CD14-positive monocyte (primary cell): ENCODE data around the gene CACNB2. TPM values are rescaled to one million over a fixed set of nuclear protein-coding genes. Genes with fewer than 3 reads are reported as not detected.

Source experiments
- DNase-seq, 3 donors: peaks; one replicate each; pipeline ENCODE4 v3.0.0-alpha.2; 2011 to 2022
- H2AFZ ChIP-seq: 2 replicates; pipeline ENCODE4 v1.6.0; 2012; ENCODE audit warnings: mild to moderate bottlenecking, low read depth, low read length, inconsistent platforms; ENCODE audit not compliant: insufficient read depth, poor library complexity, severe bottlenecking
- H3K27ac ChIP-seq, 2 donors: 1 replicate in 1 of 2; 2 replicates in 1 of 2; pipeline ENCODE4 v1.5.1; 2012 to 2013; ENCODE audit warnings: low read length in 2 of 2, control low read depth in 1 of 2, inconsistent platforms in 1 of 2, low read depth in 1 of 2, mild to moderate bottlenecking in 1 of 2
- H3K27me3 ChIP-seq, 2 donors: one replicate each; pipeline versions ENCODE4 v1.6.0 to v1.6.1; 2011 to 2013; ENCODE audit warnings: low read length in 2 of 2; ENCODE audit not compliant: control insufficient read depth in 2 of 2, insufficient read depth in 2 of 2
- H3K36me3 ChIP-seq, 2 donors: replicated peaks in 1 of 2; 1 replicate in 1 of 2; 2 replicates in 1 of 2; pipeline versions ENCODE4 v1.5.1 to v1.6.1; 2012 to 2013; ENCODE audit warnings: low read length in 2 of 2, control low read depth in 1 of 2, inconsistent platforms in 1 of 2, mild to moderate bottlenecking in 1 of 2; ENCODE audit not compliant: insufficient read depth in 2 of 2, control insufficient read depth in 1 of 2
- H3K4me1 ChIP-seq, 2 donors: 1 replicate in 1 of 2; 2 replicates in 1 of 2; pipeline versions ENCODE4 v1.5.1 to v1.6.1; 2012 to 2013; ENCODE audit warnings: low read length in 2 of 2, control low read depth in 1 of 2, inconsistent platforms in 1 of 2, mild to moderate bottlenecking in 1 of 2, moderate library complexity in 1 of 2; ENCODE audit not compliant: insufficient read depth in 2 of 2, control insufficient read depth in 1 of 2
- H3K4me2 ChIP-seq: replicated peaks from 2 replicates; pipeline ENCODE3; 2012; ENCODE audit warnings: low read length, moderate library complexity, mild to moderate bottlenecking; ENCODE audit not compliant: poor library complexity, severe bottlenecking; ENCODE audit errors: extremely low read depth
- H3K4me3 ChIP-seq, 3 experiments: fragments of 200-600 bp in 1 of 3; sonication (generic) in 1 of 3; replicated peaks in 1 of 3; 1 replicate in 2 of 3; 2 replicates in 1 of 3; pipeline ENCODE4 v1.5.1; 2011 to 2013; ENCODE audit warnings: low read length in 3 of 3, mild to moderate bottlenecking in 3 of 3, control low read depth in 2 of 3, low read depth in 2 of 3, inconsistent platforms in 1 of 3, moderate library complexity in 1 of 3
- H3K79me2 ChIP-seq: 2 replicates; pipeline ENCODE4 v1.6.0; 2012; ENCODE audit warnings: mild to moderate bottlenecking, control low read depth, inconsistent platforms, low read length, moderate library complexity; ENCODE audit not compliant: insufficient read depth
- H3K9ac ChIP-seq: 2 replicates; pipeline ENCODE4 v1.6.0; 2017; ENCODE audit warnings: low read length, mild to moderate bottlenecking; ENCODE audit not compliant: insufficient read depth, poor library complexity, severe bottlenecking
- H3K9me3 ChIP-seq, 2 donors: replicated peaks in 1 of 2; 1 replicate in 1 of 2; 2 replicates in 1 of 2; pipeline versions ENCODE4 v1.5.1 to v1.6.1; 2012 to 2013; ENCODE audit warnings: low read length in 2 of 2, control low read depth in 1 of 2; ENCODE audit not compliant: control insufficient read depth in 1 of 2, insufficient read depth in 1 of 2
- H4K20me1 ChIP-seq: 2 replicates; pipeline ENCODE4 v1.6.0; 2012; ENCODE audit warnings: mild to moderate bottlenecking, low read length, control low read depth, moderate library complexity; ENCODE audit not compliant: insufficient read depth
- H3K27ac Mint-ChIP-seq, 7 donors: one replicate each; pipeline ENCODE4 v1.8.0; 2020; ENCODE audit warnings: mild to moderate bottlenecking in 7 of 7, mixed read lengths in 7 of 7, moderate library complexity in 6 of 7, inconsistent platforms in 2 of 7
- H3K27me3 Mint-ChIP-seq, 3 donors: one replicate each; pipeline ENCODE4 v1.8.0; 2021 to 2022; ENCODE audit warnings: low read depth in 3 of 3, mild to moderate bottlenecking in 3 of 3, mixed read lengths in 3 of 3, moderate library complexity in 3 of 3, inconsistent platforms in 1 of 3
- H3K36me3 Mint-ChIP-seq, 2 donors: one replicate each; pipeline ENCODE4 v1.8.0; 2020; ENCODE audit warnings: mixed read lengths in 2 of 2, inconsistent platforms in 1 of 2, mild to moderate bottlenecking in 1 of 2
- H3K4me1 Mint-ChIP-seq: one replicate; pipeline ENCODE4 v1.8.0; 2020; ENCODE audit warnings: mild to moderate bottlenecking, mixed read lengths
- H3K4me3 Mint-ChIP-seq, 2 donors: one replicate each; pipeline ENCODE4 v1.8.0; 2020; ENCODE audit warnings: mild to moderate bottlenecking in 2 of 2, mixed read lengths in 2 of 2, moderate library complexity in 1 of 2
- H3K9me3 Mint-ChIP-seq, 7 donors: one replicate each; pipeline ENCODE4 v1.8.0; 2020 to 2022; ENCODE audit warnings: mixed read lengths in 7 of 7, mild to moderate bottlenecking in 6 of 7, moderate library complexity in 6 of 7, inconsistent platforms in 2 of 7
- WGBS: methylation state at CpG from one replicate; pipeline ENCODE4 v1.1.5; 2013; ENCODE audit warnings: missing lambda C conversion rate; ENCODE audit not compliant: insufficient coverage; 5-methylcytosine and 5-hydroxymethylcytosine counted together
- intact Hi-C, 2 donors: fragments of 100-400 bp; cut with micrococcal nuclease; formaldehyde crosslinking; loops; one replicate each; pipeline versions ENCODE4 v1.15.0 to v1.15.1; 2023
- polyA plus RNA-seq, 3 donors: library from polyadenylated mRNA; depleted of rRNA in 1 of 3; unstranded in 2 of 3; stranded (reverse) in 1 of 3; fragments of 300-500 nt in 2 of 3; fragments of >200 nt in 1 of 3; fragmentation: Illumina TruSeq in 2 of 3; gene quantifications; 1 replicate in 2 of 3; 2 replicates in 1 of 3; pipeline ENCODE4 v1.2.3, GENCODE V29; 2012 to 2021
- TF ChIP-seq, protein P1 (sequence below): fragments of 200-600 bp; IDR thresholded peaks from one replicate; pipeline ENCODE4 v1.8.0; 2022; ENCODE audit warnings: antibody characterized with exemption, mild to moderate bottlenecking

The CACNB2 gene
- polyA plus RNA-seq, 3 donors: 0.05 TPM; not detected in 2

DNA sequence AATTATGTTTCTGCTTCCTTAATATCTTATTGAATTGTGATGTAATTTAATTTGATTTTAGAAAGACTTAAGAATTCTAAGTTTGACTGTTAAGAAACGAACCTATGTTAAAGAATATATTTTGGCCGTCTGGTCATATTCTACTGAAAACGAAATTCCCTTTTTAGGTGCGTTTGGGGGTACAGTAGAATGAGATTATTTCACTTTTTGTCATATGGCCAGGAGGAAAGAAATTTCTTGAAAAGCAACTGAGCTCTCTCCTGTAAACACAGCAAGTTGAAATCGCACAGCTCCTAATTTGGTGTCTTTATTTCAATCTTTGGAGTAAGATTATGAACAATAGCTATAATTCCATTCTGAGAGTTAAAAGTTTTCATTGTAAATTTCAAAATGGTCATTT is 227.6 kb downstream of the CACNB2 start:
- H3K36me3 ChIP-seq: no peaks in the 10 kb centered on the region
- Mint-ChIP-seq H3K36me3 (no peaks in the 10 kb centered on the region), H3K9me3 (peaks cover 0 to 4% (median 2%) of the 10 kb centered on the region in 7 donors), H3K27me3 (peaks cover 0 to 2% (median 0%) of the 10 kb centered on the region in 3 donors), H3K4me1 (no peaks in the 10 kb centered on the region), H3K27ac (no peak overlapping the region), H3K4me3 (no peak overlapping the region)
- no peak for DNase-seq
- no peak overlapping the region for H3K4me3 ChIP-seq
- H4K20me1 ChIP-seq: no peaks in the 10 kb centered on the region
- H3K27ac ChIP-seq: no peak overlapping the region
- intact Hi-C loops: no loop called here
- no peaks in the 10 kb centered on the region for H3K27me3 ChIP-seq
- WGBS: no CpG with 5 or more reads among the region's 5 CpGs
- H3K9me3 ChIP-seq: peaks cover 0 to 3% of the 10 kb centered on the region in 2 donors
- no peaks in the 10 kb centered on the region for H3K79me2 ChIP-seq
- no peak overlapping the region for H3K4me2 ChIP-seq
- H3K4me1 ChIP-seq: no peaks in the 10 kb centered on the region
- TF ChIP-seq, protein P1, sequence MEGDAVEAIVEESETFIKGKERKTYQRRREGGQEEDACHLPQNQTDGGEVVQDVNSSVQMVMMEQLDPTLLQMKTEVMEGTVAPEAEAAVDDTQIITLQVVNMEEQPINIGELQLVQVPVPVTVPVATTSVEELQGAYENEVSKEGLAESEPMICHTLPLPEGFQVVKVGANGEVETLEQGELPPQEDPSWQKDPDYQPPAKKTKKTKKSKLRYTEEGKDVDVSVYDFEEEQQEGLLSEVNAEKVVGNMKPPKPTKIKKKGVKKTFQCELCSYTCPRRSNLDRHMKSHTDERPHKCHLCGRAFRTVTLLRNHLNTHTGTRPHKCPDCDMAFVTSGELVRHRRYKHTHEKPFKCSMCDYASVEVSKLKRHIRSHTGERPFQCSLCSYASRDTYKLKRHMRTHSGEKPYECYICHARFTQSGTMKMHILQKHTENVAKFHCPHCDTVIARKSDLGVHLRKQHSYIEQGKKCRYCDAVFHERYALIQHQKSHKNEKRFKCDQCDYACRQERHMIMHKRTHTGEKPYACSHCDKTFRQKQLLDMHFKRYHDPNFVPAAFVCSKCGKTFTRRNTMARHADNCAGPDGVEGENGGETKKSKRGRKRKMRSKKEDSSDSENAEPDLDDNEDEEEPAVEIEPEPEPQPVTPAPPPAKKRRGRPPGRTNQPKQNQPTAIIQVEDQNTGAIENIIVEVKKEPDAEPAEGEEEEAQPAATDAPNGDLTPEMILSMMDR: no peak
- H3K9ac ChIP-seq: no peak overlapping the region
- no peak overlapping the region for H2AFZ ChIP-seq

DNA sequence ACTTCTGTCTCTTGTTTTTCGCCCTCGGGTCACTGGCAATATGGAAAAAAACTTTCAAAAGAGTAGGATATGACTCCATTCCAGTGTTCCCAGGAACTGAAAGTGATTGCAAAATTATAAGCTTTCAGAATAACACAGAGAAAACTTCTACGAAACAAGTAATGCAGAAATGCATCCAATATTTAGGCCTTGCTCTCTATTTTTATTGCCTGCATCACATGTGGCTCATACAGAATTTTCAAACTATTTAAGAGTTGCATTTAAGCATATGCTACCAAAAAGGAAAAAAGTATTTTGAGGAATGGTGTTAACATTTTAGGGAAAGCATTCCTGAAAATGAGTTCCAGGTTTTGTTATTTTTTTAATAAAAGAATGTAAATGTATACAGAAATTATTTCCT is 228.0 kb downstream of the CACNB2 start:
- Histone ChIP-seq H3K9ac (no peak overlapping the region), H3K79me2 (no peaks in the 10 kb centered on the region), H3K4me3 (no peak overlapping the region), H4K20me1 (no peaks in the 10 kb centered on the region), H3K4me1 (no peaks in the 10 kb centered on the region), H3K36me3 (no peaks in the 10 kb centered on the region), H3K4me2 (no peak overlapping the region), H2AFZ (no peak overlapping the region), H3K9me3 (peaks cover 0 to 5% of the 10 kb centered on the region in 2 donors), H3K27me3 (no peaks in the 10 kb centered on the region), H3K27ac (no peak overlapping the region)
- H3K9me3 Mint-ChIP-seq: peaks cover 0 to 5% (median 2%) of the 10 kb centered on the region in 7 donors
- no peak for DNase-seq
- no peak overlapping the region for H3K4me3 Mint-ChIP-seq
- H3K4me1 Mint-ChIP-seq: no peaks in the 10 kb centered on the region
- TF ChIP-seq, protein P1: no peak
- no CpG with 5 or more reads among the region's 3 CpGs for WGBS
- intact Hi-C loops: no loop called here
- H3K36me3 Mint-ChIP-seq: no peaks in the 10 kb centered on the region
- H3K27me3 Mint-ChIP-seq: peaks cover 0 to 2% (median 0%) of the 10 kb centered on the region in 3 donors
- no peak overlapping the region for H3K27ac Mint-ChIP-seq
